PC-3 (cell line): ENCODE results near the gene ZBTB9. TPM values are rescaled to one million over a fixed set of nuclear protein-coding genes. Genes with fewer than 3 reads are reported as not detected.

Source experiments
- ATAC-seq: fragments of 200-7000 bp; cut with Tn5 transposase; 2 replicates; pipeline ENCODE4 v1.9.1; 2020; ENCODE audit warnings: mild to moderate bottlenecking, moderate library complexity
- BruUV-seq: library from RNA; stranded (reverse); fragments of 400-500 nt; replicated peaks from 2 replicates; lab custom pipeline; 2021; lab: Mats Ljungman, UMichigan
- CTCF ChIA-PET: fragments of 300-600 bp; sonication (Branson Sonifier 250); formaldehyde crosslinking; loops from one replicate; lab custom pipeline; 2022; ENCODE audit warnings: antibody characterized with exemption; lab: Charles Lee
- POLR2A ChIA-PET: fragments of 300-600 bp; sonication (Branson Sonifier 250); formaldehyde crosslinking; loops from one replicate; lab custom pipeline; 2022; ENCODE audit warnings: antibody characterized with exemption; ENCODE audit not compliant: unreplicated experiment; lab: Charles Lee
- DNase-seq: peaks from one replicate; pipeline ENCODE4 v3.0.0-alpha.2; 2015
- H2AFZ ChIP-seq: fragments of 300-600 bp; sonication (generic); 2 replicates; pipeline ENCODE4 v1.6.0; 2016; ENCODE audit warnings: antibody characterized with exemption, low read length
- H3F3A ChIP-seq: fragments of 300-600 bp; sonication (generic); one replicate; pipeline ENCODE4 v1.6.0; 2017; ENCODE audit warnings: antibody characterized with exemption, low read length, control low read depth, mild to moderate bottlenecking; ENCODE audit not compliant: unreplicated experiment
- H3K27ac ChIP-seq: fragments of 300-600 bp; sonication (generic); 2 replicates; pipeline ENCODE4 v1.5.1; 2016; ENCODE audit warnings: mild to moderate bottlenecking, low read length
- H3K27me3 ChIP-seq: fragments of 300-600 bp; sonication (generic); 2 replicates; pipeline ENCODE4 v1.6.1; 2016; ENCODE audit warnings: low read length, mixed read lengths
- H3K36me3 ChIP-seq: fragments of 300-600 bp; sonication (generic); 2 replicates; pipeline ENCODE4 v1.6.1; 2016; ENCODE audit warnings: low read depth, mixed run types, low read length, mixed read lengths
- H3K4me1 ChIP-seq: fragments of 300-600 bp; sonication (generic); 2 replicates; pipeline ENCODE4 v1.5.1; 2016; ENCODE audit warnings: low read length; ENCODE audit not compliant: insufficient read depth
- H3K4me2 ChIP-seq: fragments of 300-600 bp; sonication (generic); 2 replicates; pipeline ENCODE4 v1.6.0; 2016; ENCODE audit warnings: low read length
- H3K4me3 ChIP-seq: fragments of 300-600 bp; sonication (generic); 2 replicates; pipeline ENCODE4 v1.5.1; 2016; ENCODE audit warnings: mild to moderate bottlenecking, low read length, mixed read lengths
- H3K79me2 ChIP-seq: fragments of 300-600 bp; sonication (generic); 2 replicates; pipeline ENCODE4 v1.6.1; 2017; ENCODE audit warnings: low read length, mixed read lengths
- H3K9ac ChIP-seq: fragments of 300-600 bp; sonication (generic); 2 replicates; pipeline ENCODE4 v1.6.0; 2016; ENCODE audit warnings: mild to moderate bottlenecking, low read length
- H3K9me2 ChIP-seq: fragments of 300-600 bp; sonication (generic); replicated peaks from 2 replicates; pipeline ENCODE4 v1.6.1; 2016; ENCODE audit warnings: mixed run types, low read length, mixed read lengths
- H3K9me3 ChIP-seq: fragments of 300-600 bp; sonication (generic); 2 replicates; pipeline ENCODE4 v1.6.1; 2016; ENCODE audit warnings: low read length, mixed read lengths
- H4K20me1 ChIP-seq: fragments of 300-600 bp; sonication (generic); 2 replicates; pipeline ENCODE4 v1.6.1; 2016; ENCODE audit warnings: low read length, mixed read lengths
- EZH2 ChIP-seq: fragments of 300-600 bp; sonication (generic); IDR thresholded peaks from one replicate; pipeline ENCODE4 v1.6.1; 2017; ENCODE audit warnings: antibody characterized with exemption, mild to moderate bottlenecking, low read length; ENCODE audit not compliant: unreplicated experiment
- EZH2phosphoT487 ChIP-seq: fragments of 300-600 bp; sonication (generic); IDR thresholded peaks from 2 replicates; pipeline ENCODE4 v1.6.1; 2018; ENCODE audit warnings: mild to moderate bottlenecking, antibody characterized with exemption, low read length, borderline replicate concordance
- intact Hi-C: fragments of 100-400 bp; cut with micrococcal nuclease; formaldehyde crosslinking; loops from 2 replicates; pipeline ENCODE4 v1.9.0; 2023
- microRNA-seq: library from miRNA; unstranded; fragments of <30 nt; microRNA quantifications from one replicate; pipeline ENCODE4 v1.1.0, GENCODE V29; 2020; ENCODE audit not compliant: unreplicated experiment
- total RNA-seq: library from RNA; depleted of rRNA; stranded (reverse); fragments of >200 nt; gene quantifications from 2 replicates; pipeline ENCODE4 v1.2.3, GENCODE V29; 2014; rRNA removed
- TF ChIP-seq, protein P1 (sequence below): fragments of 300-600 bp; sonication (generic); conservative IDR thresholded peaks from 2 replicates; pipeline ENCODE4 v1.5.1; 2017; ENCODE audit warnings: antibody characterized with exemption, low read depth, mild to moderate bottlenecking, low read length

ZBTB9 gene
- total RNA-seq, 1 experiment from 2014 or later: 9.1 TPM

- intact Hi-C loops: no loop called here
- Histone ChIP-seq H3K79me2 (no peaks in the 10 kb centered on the region), H2AFZ (peak overlapping the region; percentile 45; the same call in 1 of the 2 replicates), H3K9ac (no peak overlapping the region), H3F3A (peaks cover 4% of the 10 kb centered on the region), H3K36me3 (no peaks in the 10 kb centered on the region), H3K4me1 (peaks cover 19% of the 10 kb centered on the region), H3K27ac (peak overlapping the region; percentile 46), H3K9me3 (no peaks in the 10 kb centered on the region), H3K27me3 (no peaks in the 10 kb centered on the region), H3K9me2 (no peaks in the 10 kb centered on the region), H4K20me1 (no peaks in the 10 kb centered on the region), H3K4me3 (peak overlapping the region; percentile 12; the same call in 1 of the 2 replicates), H3K4me2 (peak overlapping the region; percentile 69)
- no TSS peak for BruUV-seq
- ATAC-seq (0 out of 2 replicates have a peak, but pooled peaks have one; percentile 35), DNase-seq (peak; percentile 54)
- ChIA-PET POLR2A (no interaction called here), CTCF (no interaction called here)
- TF ChIP-seq EZH2: no peak
- TF ChIP-seq EZH2phosphoT487: no peak
- TF ChIP-seq, protein P1, sequence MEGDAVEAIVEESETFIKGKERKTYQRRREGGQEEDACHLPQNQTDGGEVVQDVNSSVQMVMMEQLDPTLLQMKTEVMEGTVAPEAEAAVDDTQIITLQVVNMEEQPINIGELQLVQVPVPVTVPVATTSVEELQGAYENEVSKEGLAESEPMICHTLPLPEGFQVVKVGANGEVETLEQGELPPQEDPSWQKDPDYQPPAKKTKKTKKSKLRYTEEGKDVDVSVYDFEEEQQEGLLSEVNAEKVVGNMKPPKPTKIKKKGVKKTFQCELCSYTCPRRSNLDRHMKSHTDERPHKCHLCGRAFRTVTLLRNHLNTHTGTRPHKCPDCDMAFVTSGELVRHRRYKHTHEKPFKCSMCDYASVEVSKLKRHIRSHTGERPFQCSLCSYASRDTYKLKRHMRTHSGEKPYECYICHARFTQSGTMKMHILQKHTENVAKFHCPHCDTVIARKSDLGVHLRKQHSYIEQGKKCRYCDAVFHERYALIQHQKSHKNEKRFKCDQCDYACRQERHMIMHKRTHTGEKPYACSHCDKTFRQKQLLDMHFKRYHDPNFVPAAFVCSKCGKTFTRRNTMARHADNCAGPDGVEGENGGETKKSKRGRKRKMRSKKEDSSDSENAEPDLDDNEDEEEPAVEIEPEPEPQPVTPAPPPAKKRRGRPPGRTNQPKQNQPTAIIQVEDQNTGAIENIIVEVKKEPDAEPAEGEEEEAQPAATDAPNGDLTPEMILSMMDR: no peak
Measured at GRCh38 chr6:33505548-33506370, 51.4 kb downstream of the ZBTB9 start.

Small RNA genes within 50 kb of the gene (microRNA-seq; reads per million reads assigned to microRNA genes)
- not detected for gene MIR5004

Other genes with a start within 250 kb of the ZBTB9 start
- gene HSD17B8, start 249.9 kb upstream of the ZBTB9 start, total RNA-seq: 4.2 and 6.2 TPM in 2 replicates
- gene RING1, start 246.1 kb upstream of the ZBTB9 start, total RNA-seq: 23.3 and 37.5 TPM in 2 replicates
- 33.7 and 39.9 TPM in 2 replicates for gene VPS52, start 182.7 kb upstream of the ZBTB9 start, total RNA-seq
- gene RPS18, start 182.5 kb upstream of the ZBTB9 start, total RNA-seq: 2,873 and 3,161 TPM in 2 replicates
- 7.9 and 8.4 TPM in 2 replicates for gene B3GALT4, start 177.5 kb upstream of the ZBTB9 start, total RNA-seq
- 104 and 146 TPM in 2 replicates for gene WDR46, start 165.3 kb upstream of the ZBTB9 start, total RNA-seq
- 153 and 181 TPM in 2 replicates for gene PFDN6, start 165.0 kb upstream of the ZBTB9 start, total RNA-seq
- 34.9 and 37.0 TPM in 2 replicates for gene RGL2, start 155.6 kb upstream of the ZBTB9 start, total RNA-seq
- gene TAPBP, start 140.5 kb upstream of the ZBTB9 start, total RNA-seq: 67.2 and 77.8 TPM in 2 replicates
- gene ZBTB22, start 136.8 kb upstream of the ZBTB9 start, total RNA-seq: 18.8 and 19.8 TPM in 2 replicates
- gene DAXX, start 131.6 kb upstream of the ZBTB9 start, total RNA-seq: 35.1 and 40.3 TPM in 2 replicates
- gene KIFC1, start 62.8 kb upstream of the ZBTB9 start, total RNA-seq: 60.6 and 66.7 TPM in 2 replicates
- gene PHF1, start 43.6 kb upstream of the ZBTB9 start, total RNA-seq: 36.6 and 40.3 TPM in 2 replicates
- gene CUTA, start 36.5 kb upstream of the ZBTB9 start, total RNA-seq: 227 and 242 TPM in 2 replicates
- 1.9 and 2.9 TPM in 2 replicates for gene SYNGAP1, start 34.5 kb upstream of the ZBTB9 start, total RNA-seq
- gene BAK1, start 125.7 kb downstream of the ZBTB9 start, total RNA-seq: 15.1 and 23.7 TPM in 2 replicates
- gene ITPR3, start 166.7 kb downstream of the ZBTB9 start, total RNA-seq: 41.8 and 50.6 TPM in 2 replicates